H1 (cell line): Measurements from ENCODE around the gene CHD6. TPM values are rescaled to one million over a fixed set of nuclear protein-coding genes. Genes with fewer than 3 reads are reported as not detected.

Experiments used
- CTCF ChIA-PET: fragments of 300-600 bp; sonication (Branson Sonifier 250); formaldehyde crosslinking; loops from one replicate; lab custom pipeline; 2021; ENCODE audit not compliant: partially characterized antibody; lab: Charles Lee
- POLR2A ChIA-PET: fragments of 300-600 bp; sonication (Branson Sonifier 250); formaldehyde crosslinking; loops from one replicate; lab custom pipeline; 2021; ENCODE audit warnings: inconsistent platforms; ENCODE audit not compliant: partially characterized antibody; lab: Charles Lee
- DNase-seq, 2 experiments: peaks; one replicate each; pipeline versions ENCODE4 v3.0.0 to v3.0.0-alpha.2; 2010 to 2022; ENCODE audit warnings: low spot score in 2 of 2, low read depth in 1 of 2, mixed read lengths in 1 of 2
- FAIRE-seq: peaks from 2 replicates; lab custom pipeline; 2011; peaks lifted over from hg19 to GRCh38; lab: Jason Lieb, UNC
- H2AFZ ChIP-seq: 2 replicates; pipeline ENCODE4 v1.8.1; 2012; ENCODE audit warnings: low read length, inconsistent platforms
- H2AK5ac ChIP-seq: 2 replicates; pipeline ENCODE4 v1.6.1; 2013; ENCODE audit warnings: low read depth, low read length
- H2BK120ac ChIP-seq: replicated peaks from 2 replicates; pipeline ENCODE3; 2013; ENCODE audit warnings: low read depth, low read length, inconsistent platforms
- H2BK12ac ChIP-seq: 2 replicates; pipeline ENCODE4 v1.6.1; 2013; ENCODE audit warnings: low read depth, low read length
- H2BK15ac ChIP-seq: 2 replicates; pipeline ENCODE4 v1.6.1; 2013; ENCODE audit warnings: low read length
- H2BK20ac ChIP-seq: 2 replicates; pipeline ENCODE4 v1.6.1; 2013; ENCODE audit warnings: low read length
- H2BK5ac ChIP-seq: 2 replicates; pipeline ENCODE4 v1.6.1; 2013; ENCODE audit warnings: low read depth, low read length
- H3K14ac ChIP-seq: 2 replicates; pipeline ENCODE4 v1.6.1; 2013; ENCODE audit warnings: inconsistent platforms; ENCODE audit not compliant: insufficient read length
- H3K18ac ChIP-seq: 2 replicates; pipeline ENCODE4 v1.6.1; 2013; ENCODE audit warnings: low read length; ENCODE audit errors: extremely low read depth
- H3K23ac ChIP-seq: 2 replicates; pipeline ENCODE4 v1.6.1; 2013; ENCODE audit warnings: inconsistent platforms; ENCODE audit not compliant: insufficient read length
- H3K23me2 ChIP-seq: 2 replicates; pipeline ENCODE4 v1.6.1; 2013; ENCODE audit warnings: low read depth, low read length
- H3K27ac ChIP-seq: 2 replicates; pipeline ENCODE4 v1.6.1; 2011; ENCODE audit warnings: low read depth, low read length, inconsistent platforms
- H3K27me3 ChIP-seq, 4 experiments: replicated peaks in 1 of 4; 1 replicate in 1 of 4; 2 replicates in 3 of 4; pipeline versions ENCODE4 v1.6.1 to v1.8.1; 2011 to 2013; ENCODE audit warnings: low read length in 3 of 4, mild to moderate bottlenecking in 3 of 4, inconsistent platforms in 2 of 4, mixed read lengths in 2 of 4, moderate library complexity in 1 of 4; ENCODE audit not compliant: control insufficient read depth in 3 of 4, insufficient read depth in 3 of 4; ENCODE audit errors: extremely low read depth in 1 of 4
- H3K36me3 ChIP-seq, 4 experiments: 2 replicates each; pipeline versions ENCODE4 v1.6.1 to v1.8.1; 2011 to 2013; ENCODE audit warnings: mild to moderate bottlenecking in 4 of 4, low read length in 3 of 4, moderate library complexity in 2 of 4, control low read depth in 1 of 4, inconsistent platforms in 1 of 4; ENCODE audit not compliant: insufficient read depth in 4 of 4, control insufficient read depth in 2 of 4
- H3K4ac ChIP-seq: replicated peaks from 2 replicates; pipeline ENCODE3; 2013; ENCODE audit warnings: low read length, low read depth, mixed read lengths, inconsistent platforms; ENCODE audit not compliant: insufficient read length
- H3K4me1 ChIP-seq, 4 experiments: replicated peaks in 1 of 4; 1 replicate in 1 of 4; 2 replicates in 3 of 4; pipeline versions ENCODE4 v1.6.1 to v1.8.1; 2011 to 2013; ENCODE audit warnings: low read length in 3 of 4, inconsistent platforms in 2 of 4, mixed read lengths in 1 of 4; ENCODE audit not compliant: insufficient read depth in 4 of 4, control insufficient read depth in 3 of 4
- H3K4me2 ChIP-seq, 2 experiments: 2 replicates each; pipeline versions ENCODE4 v1.6.1 to v1.8.1; 2011 to 2013; ENCODE audit warnings: low read depth in 2 of 2, low read length in 2 of 2, control low read depth in 1 of 2, inconsistent platforms in 1 of 2, mild to moderate bottlenecking in 1 of 2; ENCODE audit not compliant: insufficient read depth in 1 of 2
- H3K4me3 ChIP-seq, 4 experiments: fragments of 200-600, 300-600 bp in 1 of 4; sonication (generic), shearing (Covaris generic), sonication (Bioruptor Twin) in 1 of 4; 2 replicates each; pipeline versions ENCODE4 v1.5.1 to v1.8.1; 2011 to 2016; ENCODE audit warnings: low read length in 4 of 4, low read depth in 3 of 4, control low read depth in 2 of 4, inconsistent platforms in 2 of 4, mild to moderate bottlenecking in 2 of 4, mixed read lengths in 1 of 4, moderate library complexity in 1 of 4; ENCODE audit not compliant: insufficient read depth in 2 of 4; ENCODE audit errors: extremely low read depth in 1 of 4
- H3K56ac ChIP-seq: replicated peaks from 2 replicates; pipeline ENCODE3; 2013; ENCODE audit warnings: low read depth, mild to moderate bottlenecking, mixed read lengths, low read length, inconsistent platforms; ENCODE audit not compliant: insufficient read length
- H3K79me1 ChIP-seq: 2 replicates; pipeline ENCODE4 v1.6.1; 2013; ENCODE audit warnings: low read depth, low read length, control low read depth
- H3K79me2 ChIP-seq, 2 experiments: 2 replicates each; pipeline versions ENCODE4 v1.6.1 to v1.8.1; 2012 to 2013; ENCODE audit warnings: low read length in 2 of 2, mild to moderate bottlenecking in 2 of 2, inconsistent platforms in 1 of 2; ENCODE audit not compliant: insufficient read depth in 2 of 2, control insufficient read depth in 1 of 2
- H3K9ac ChIP-seq, 4 experiments: replicated peaks in 1 of 4; 1 replicate in 1 of 4; 2 replicates in 3 of 4; pipeline versions ENCODE4 v1.6.1 to v1.8.1; 2011 to 2013; ENCODE audit warnings: low read depth in 3 of 4, low read length in 3 of 4, control low read depth in 2 of 4, mild to moderate bottlenecking in 2 of 4, moderate library complexity in 2 of 4, inconsistent platforms in 1 of 4; ENCODE audit errors: extremely low read depth in 1 of 4
- H3K9me3 ChIP-seq, 2 experiments: 2 replicates each; pipeline versions ENCODE4 v1.6.1 to v1.8.1; 2012 to 2013; ENCODE audit warnings: mild to moderate bottlenecking in 2 of 2, moderate library complexity in 2 of 2, control low read depth in 1 of 2, inconsistent platforms in 1 of 2, low read depth in 1 of 2, low read length in 1 of 2, mixed read lengths in 1 of 2; ENCODE audit not compliant: insufficient read depth in 2 of 2
- H4K20me1 ChIP-seq, 2 experiments: replicated peaks in 1 of 2; 2 replicates each; pipeline versions ENCODE3 to v1.8.1; 2011 to 2013; ENCODE audit warnings: inconsistent platforms in 2 of 2, low read length in 2 of 2, mild to moderate bottlenecking in 1 of 2; ENCODE audit not compliant: insufficient read depth in 2 of 2, control insufficient read depth in 1 of 2
- H4K5ac ChIP-seq: 2 replicates; pipeline ENCODE4 v1.6.1; 2013; ENCODE audit warnings: low read length, low read depth, mixed read lengths, inconsistent platforms; ENCODE audit not compliant: insufficient read length
- H4K8ac ChIP-seq: 2 replicates; pipeline ENCODE4 v1.8.0; 2013; ENCODE audit warnings: mild to moderate bottlenecking, moderate library complexity, low read length, inconsistent platforms; ENCODE audit not compliant: insufficient read depth; ENCODE audit errors: extremely low read depth
- H4K91ac ChIP-seq: replicated peaks from 2 replicates; pipeline ENCODE3; 2013; ENCODE audit warnings: low read length, mixed read lengths, inconsistent platforms; ENCODE audit not compliant: insufficient read length
- CREB1 ChIP-seq: IDR thresholded peaks from 2 replicates; pipeline ENCODE4 v1.6.1; 2012; ENCODE audit warnings: inconsistent platforms
- CTBP2 ChIP-seq: IDR thresholded peaks from 2 replicates; pipeline ENCODE4 v1.7.0; 2011; ENCODE audit warnings: borderline replicate concordance, mild to moderate bottlenecking, moderate library complexity, mixed read lengths, low read length; ENCODE audit not compliant: insufficient read depth, insufficient read length
- EZH2 ChIP-seq: fragments of 200-600 bp; sonication (generic); IDR thresholded peaks from 2 replicates; pipeline ENCODE4 v1.7.1; 2012; ENCODE audit warnings: low read depth, mild to moderate bottlenecking, moderate library complexity, low read length, inconsistent platforms; ENCODE audit not compliant: severe bottlenecking
- RFX5 ChIP-seq: IDR thresholded peaks from 2 replicates; pipeline ENCODE4 v1.6.1; 2011; ENCODE audit warnings: low read depth, low read length, improper control_type of control experiment, borderline replicate concordance
- SP1 ChIP-seq: IDR thresholded peaks from 2 replicates; pipeline ENCODE4 v1.6.1; 2011; ENCODE audit warnings: low read depth, low read length
- TAF1 ChIP-seq: IDR thresholded peaks from 2 replicates; pipeline ENCODE4 v1.6.1; 2011; ENCODE audit warnings: mild to moderate bottlenecking, low read depth, low read length
- WGBS, 2 experiments: shearing (Covaris generic) in 1 of 2; methylation state at CpG; one replicate each; pipeline versions ENCODE4 v1.1.6 to v1.1.7; 2013 to 2015; ENCODE audit warnings: low lambda C conversion rate in 2 of 2, mixed read lengths in 2 of 2, inconsistent platforms in 1 of 2, low coverage in 1 of 2, missing lambda C conversion rate in 1 of 2; ENCODE audit not compliant: insufficient replicate concordance in 2 of 2, insufficient coverage in 1 of 2, insufficient read length in 1 of 2; ENCODE audit errors: extremely low coverage in 1 of 2, missing lambda C conversion rate in 1 of 2; 5-methylcytosine and 5-hydroxymethylcytosine counted together
- polyA plus RNA-seq, 7 experiments: library from polyadenylated mRNA; depleted of rRNA in 3 of 7; stranded (reverse) in 5 of 7; unstranded in 2 of 7; fragments of >200 nt in 5 of 7; fragments of 200-250 nt in 2 of 7; gene quantifications; 1 replicate in 5 of 7; 2 replicates in 1 of 7; 4 replicates in 1 of 7; pipeline versions ENCODE4 v1.2.1 to v1.2.3, GENCODE V29; 2011 to 2013; ENCODE audit warnings: missing spikeins in 2 of 7, mixed read lengths in 2 of 7
- total RNA-seq: library from RNA; stranded (reverse); fragmentation: NEBNext Ultra II Directional; extraction: Animal tissue kit (Norgen Biotek cat#: 25700); gene quantifications from 2 replicates; pipeline ENCODE4 v1.2.1, GENCODE V29; 2021
- TF ChIP-seq, protein P1 (sequence below): IDR thresholded peaks from 2 replicates; pipeline ENCODE4 v1.6.1; 2012; ENCODE audit warnings: inconsistent platforms

The CHD6 gene
- total and polyA plus RNA-seq, 2 of the 8 experiments (the other 6 are each of a cell fraction or from before 2014, with no cell fraction given), result 11.1 to 62.9 TPM

DNA sequence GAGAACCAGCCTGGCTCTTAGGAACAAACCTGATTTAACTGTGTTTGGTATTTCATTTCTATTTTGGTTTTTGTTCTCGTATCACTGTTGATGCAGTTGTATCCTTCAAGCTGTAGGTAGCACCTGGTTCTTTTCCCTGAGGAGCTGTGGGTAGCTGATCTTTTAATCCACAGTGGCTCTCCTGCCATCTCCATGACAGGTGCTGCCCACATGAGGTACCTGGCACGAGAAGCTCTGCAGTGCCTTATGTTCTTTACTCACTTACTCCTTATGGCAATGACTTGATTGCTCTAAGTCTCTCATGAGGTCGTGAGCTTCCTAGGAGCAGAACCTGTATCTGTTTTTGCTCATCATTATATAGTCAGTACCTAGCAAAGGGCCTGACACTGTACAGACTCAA, 177.3 kb downstream of the CHD6 start:
- peaks cover 28 to 84% (median 66%) of the 10 kb centered on the region in 4 experiments for H3K36me3 ChIP-seq
- DNase-seq (no peak), FAIRE-seq (no peak)
- H2BK120ac ChIP-seq, result no peak overlapping the region
- H3K79me2 ChIP-seq, result no peaks in the 10 kb centered on the region
- no peak overlapping the region for H3K9ac ChIP-seq
- H3K56ac ChIP-seq, result no peak overlapping the region
- WGBS, 2 experiments, result 86% methylated on average over 3 of the region's 3 CpGs; no CpG with 5 or more reads in 1 of the 2 experiments
- no peak overlapping the region for H2BK12ac ChIP-seq
- no peaks in the 10 kb centered on the region for H3K79me1 ChIP-seq
- H2BK20ac ChIP-seq, result no peak overlapping the region
- H3K4me2 ChIP-seq, result no peak overlapping the region
- H2BK15ac ChIP-seq, result no peak overlapping the region
- ChIA-PET CTCF (no interaction called here), POLR2A (interaction anchor here (1.4 kb wide), 1 partner anchor 12 kb away, joined by 4 read pairs; no protein-coding TSS in a partner anchor)
- H3K27ac ChIP-seq, result no peak overlapping the region
- no peak overlapping the region for H3K4me3 ChIP-seq
- H4K5ac ChIP-seq, result no peak overlapping the region
- H3K18ac ChIP-seq, result no peak overlapping the region
- H4K91ac ChIP-seq, result no peak overlapping the region
- no peaks in the 10 kb centered on the region for H3K4me1 ChIP-seq
- peaks cover 0 to 7% of the 10 kb centered on the region in 2 experiments for H4K20me1 ChIP-seq
- no peaks in the 10 kb centered on the region for H3K9me3 ChIP-seq
- H3K23me2 ChIP-seq, result no peaks in the 10 kb centered on the region
- no peak overlapping the region for H2AFZ ChIP-seq
- H3K23ac ChIP-seq, result no peak overlapping the region
- no peaks in the 10 kb centered on the region for H3K27me3 ChIP-seq
- no peak overlapping the region for H2AK5ac ChIP-seq
- no peak overlapping the region for H4K8ac ChIP-seq
- H3K4ac ChIP-seq, result no peak overlapping the region
- H2BK5ac ChIP-seq, result no peak overlapping the region
- no peak overlapping the region for H3K14ac ChIP-seq
- TF ChIP-seq, protein P1, sequence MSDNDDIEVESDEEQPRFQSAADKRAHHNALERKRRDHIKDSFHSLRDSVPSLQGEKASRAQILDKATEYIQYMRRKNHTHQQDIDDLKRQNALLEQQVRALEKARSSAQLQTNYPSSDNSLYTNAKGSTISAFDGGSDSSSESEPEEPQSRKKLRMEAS, result no peak
- TF ChIP-seq CREB1 (no peak), RFX5 (no peak), EZH2 (no peak), CTBP2 (no peak), SP1 (no peak), TAF1 (no peak)
- TF ChIP-seq, all 59 proteins: peak for 0
